Stimulated activated effector memory CD8-positive, alpha-beta T cell treated with anti-CD3 and anti-CD28 coated beads, Interleukin-12 subunit alpha, Interleukin-12 subunit beta, amount 100 ng/mL, for 72 hours (primary cell): ENCODE data around the gene TMEM45A.
"Not testable (repeated sequence)": the region's sequence is repeated elsewhere in the genome, so short reads cannot be mapped to it uniquely, and the experiment has no call there.

Source experiments
- ATAC-seq: fragments of 150-1000 bp; cut with Tn5 transposase; 2 replicates; pipeline ENCODE4 v1.10.0; 2021
- DNase-seq, 2 donors: peaks; one replicate each; pipeline ENCODE4 v3.0.0; 2021 to 2022; ENCODE audit warnings: low spot score in 2 of 2
- H3K27ac Mint-ChIP-seq: one replicate; pipeline ENCODE4 v1.8.0; 2022; ENCODE audit warnings: mild to moderate bottlenecking, mixed read lengths
- H3K36me3 Mint-ChIP-seq: one replicate; pipeline ENCODE4 v1.8.0; 2022; ENCODE audit warnings: mild to moderate bottlenecking, mixed read lengths
- H3K4me1 Mint-ChIP-seq: one replicate; pipeline ENCODE4 v1.8.0; 2022; ENCODE audit warnings: mixed read lengths
- H3K4me3 Mint-ChIP-seq: one replicate; pipeline ENCODE4 v1.8.0; 2022; ENCODE audit warnings: mild to moderate bottlenecking, mixed read lengths
- H3K9me3 Mint-ChIP-seq: one replicate; pipeline ENCODE4 v1.8.0; 2022; ENCODE audit warnings: mixed read lengths

Gene TMEM45A

GRCh38 chr3:100492059-100493006 lies at the start of gene TMEM45A:
TMEM45A (plus strand) TSS chr3:100492619; CDS start chr3:100555212, 62,593 bp downstream.
- peak within 1 kb of the TSS; percentile 90 for H3K27ac Mint-ChIP-seq
- peak within 1 kb of the TSS; percentile 73 for H3K4me3 Mint-ChIP-seq
- peak; percentile 98 for ATAC-seq
- no peaks in the 10 kb centered on the region for H3K9me3 Mint-ChIP-seq
- peaks cover 8% of the 10 kb centered on the region for H3K4me1 Mint-ChIP-seq
- peaks cover 9% of the 10 kb centered on the region for H3K36me3 Mint-ChIP-seq
- DNase-seq, result peak; percentile 88 to 91

GRCh38 chr3:100443690-100444089 lies 48.7 kb upstream of the TMEM45A start:
- no peaks in the 10 kb centered on the region for H3K36me3 Mint-ChIP-seq
- H3K9me3 Mint-ChIP-seq, result peaks cover 3% of the 10 kb centered on the region
- no peak overlapping the region for H3K27ac Mint-ChIP-seq
- H3K4me1 Mint-ChIP-seq, result peaks cover 6% of the 10 kb centered on the region
- H3K4me3 Mint-ChIP-seq, result no peak overlapping the region
- no peak for ATAC-seq
- no peak for DNase-seq

GRCh38 chr3:100447067-100447466 lies 45.4 kb upstream of the TMEM45A start:
- not testable (repeated sequence) for H3K36me3 Mint-ChIP-seq, DNase-seq, H3K4me3 Mint-ChIP-seq, ATAC-seq, H3K9me3 Mint-ChIP-seq, H3K4me1 Mint-ChIP-seq, H3K27ac Mint-ChIP-seq

GRCh38 chr3:100448079-100448478 lies 44.3 kb upstream of the TMEM45A start:
- ATAC-seq (no peak), DNase-seq (no peak)
- Mint-ChIP-seq H3K36me3 (no peaks in the 10 kb centered on the region), H3K9me3 (peaks cover 3% of the 10 kb centered on the region), H3K4me3 (no peak overlapping the region), H3K4me1 (no peaks in the 10 kb centered on the region), H3K27ac (no peak overlapping the region)

- Mint-ChIP-seq H3K9me3 (peaks cover 3% of the 10 kb centered on the region), H3K4me3 (no peak overlapping the region), H3K4me1 (no peaks in the 10 kb centered on the region), H3K27ac (no peak overlapping the region), H3K36me3 (no peaks in the 10 kb centered on the region)
- no peak for DNase-seq
- ATAC-seq, result no peak
These were observed 43.2 kb upstream of the TMEM45A start for GRCh38 chr3:100449214-100449613.

- Mint-ChIP-seq H3K36me3 (no peaks in the 10 kb centered on the region), H3K27ac (no peak overlapping the region), H3K4me1 (no peaks in the 10 kb centered on the region), H3K4me3 (no peak overlapping the region), H3K9me3 (no peaks in the 10 kb centered on the region)
- ATAC-seq (no peak), DNase-seq (no peak)
These were observed 37.7 kb upstream of the TMEM45A start for GRCh38 chr3:100454677-100455076.

- Mint-ChIP-seq H3K9me3 (no peaks in the 10 kb centered on the region), H3K27ac (no peak overlapping the region), H3K4me3 (no peak overlapping the region), H3K4me1 (no peaks in the 10 kb centered on the region), H3K36me3 (no peaks in the 10 kb centered on the region)
- no peak for DNase-seq
- no peak for ATAC-seq
These were observed 36.4 kb upstream of the TMEM45A start for GRCh38 chr3:100455841-100456550.

GRCh38 chr3:100456745-100457144 lies 35.7 kb upstream of the TMEM45A start:
- H3K27ac Mint-ChIP-seq, result no peak overlapping the region
- H3K9me3 Mint-ChIP-seq, result no peaks in the 10 kb centered on the region
- DNase-seq (no peak), ATAC-seq (no peak)
- no peak overlapping the region for H3K4me3 Mint-ChIP-seq
- no peaks in the 10 kb centered on the region for H3K36me3 Mint-ChIP-seq
- no peaks in the 10 kb centered on the region for H3K4me1 Mint-ChIP-seq

- no peaks in the 10 kb centered on the region for H3K4me1 Mint-ChIP-seq
- H3K9me3 Mint-ChIP-seq, result no peaks in the 10 kb centered on the region
- no peaks in the 10 kb centered on the region for H3K36me3 Mint-ChIP-seq
- ATAC-seq (no peak), DNase-seq (no peak)
- no peak overlapping the region for H3K27ac Mint-ChIP-seq
- no peak overlapping the region for H3K4me3 Mint-ChIP-seq
These were observed 34.6 kb upstream of the TMEM45A start for GRCh38 chr3:100457811-100458210.

- no peak for ATAC-seq
- Mint-ChIP-seq H3K27ac (no peak overlapping the region), H3K36me3 (no peaks in the 10 kb centered on the region), H3K4me3 (no peak overlapping the region), H3K9me3 (no peaks in the 10 kb centered on the region), H3K4me1 (no peaks in the 10 kb centered on the region)
- DNase-seq, result no peak
These were observed 33.6 kb upstream of the TMEM45A start for GRCh38 chr3:100458814-100459213.

GRCh38 chr3:100463002-100463401 lies 29.4 kb upstream of the TMEM45A start:
- no peak overlapping the region for H3K27ac Mint-ChIP-seq
- no peak overlapping the region for H3K4me3 Mint-ChIP-seq
- no peaks in the 10 kb centered on the region for H3K36me3 Mint-ChIP-seq
- H3K9me3 Mint-ChIP-seq, result no peaks in the 10 kb centered on the region
- DNase-seq, result no peak
- peaks cover 14% of the 10 kb centered on the region for H3K4me1 Mint-ChIP-seq
- ATAC-seq, result peak; percentile 87

GRCh38 chr3:100463646-100464155 lies 28.7 kb upstream of the TMEM45A start:
- Mint-ChIP-seq H3K9me3 (no peaks in the 10 kb centered on the region), H3K27ac (no peak overlapping the region), H3K4me1 (peaks cover 14% of the 10 kb centered on the region), H3K4me3 (no peak overlapping the region), H3K36me3 (no peaks in the 10 kb centered on the region)
- no peak for DNase-seq
- no peak for ATAC-seq

GRCh38 chr3:100465892-100466777 lies 26.3 kb upstream of the TMEM45A start:
- ATAC-seq, result peak; percentile 50
- DNase-seq, result no peak
- H3K4me1 Mint-ChIP-seq, result peaks cover 14% of the 10 kb centered on the region

GRCh38 chr3:100467133-100467532 lies 25.3 kb upstream of the TMEM45A start:
- no peak for DNase-seq
- Mint-ChIP-seq H3K27ac (peak overlapping the region; percentile 24), H3K4me1 (peaks cover 14% of the 10 kb centered on the region), H3K4me3 (no peak overlapping the region), H3K36me3 (no peaks in the 10 kb centered on the region), H3K9me3 (no peaks in the 10 kb centered on the region)
- ATAC-seq, result no peak

More at GRCh38 chr3:100465892-100466777, 26.3 kb upstream of the TMEM45A start:
- H3K9me3 Mint-ChIP-seq, result no peaks in the 10 kb centered on the region
- peak overlapping the region; percentile 24 for H3K27ac Mint-ChIP-seq
- peak overlapping the region; percentile 24 for H3K4me3 Mint-ChIP-seq
- H3K36me3 Mint-ChIP-seq, result no peaks in the 10 kb centered on the region

GRCh38 chr3:100468676-100469075 lies 23.7 kb upstream of the TMEM45A start:
- peaks cover 14% of the 10 kb centered on the region for H3K4me1 Mint-ChIP-seq
- H3K27ac Mint-ChIP-seq, result no peak overlapping the region
- H3K4me3 Mint-ChIP-seq, result no peak overlapping the region
- DNase-seq, result no peak
- no peak for ATAC-seq
- no peaks in the 10 kb centered on the region for H3K36me3 Mint-ChIP-seq
- no peaks in the 10 kb centered on the region for H3K9me3 Mint-ChIP-seq
